GM18499 (cell line): ENCODE measurements around the gene MALSU1.

Experiments
- ATAC-seq: cut with Tn5 transposase; IDR thresholded peaks from one replicate; pipeline ENCODE4 v1.9.1; 2021; ENCODE audit warnings: moderate number of reproducible peaks; ENCODE audit not compliant: insufficient read depth, unreplicated experiment

Gene MALSU1

DNA sequence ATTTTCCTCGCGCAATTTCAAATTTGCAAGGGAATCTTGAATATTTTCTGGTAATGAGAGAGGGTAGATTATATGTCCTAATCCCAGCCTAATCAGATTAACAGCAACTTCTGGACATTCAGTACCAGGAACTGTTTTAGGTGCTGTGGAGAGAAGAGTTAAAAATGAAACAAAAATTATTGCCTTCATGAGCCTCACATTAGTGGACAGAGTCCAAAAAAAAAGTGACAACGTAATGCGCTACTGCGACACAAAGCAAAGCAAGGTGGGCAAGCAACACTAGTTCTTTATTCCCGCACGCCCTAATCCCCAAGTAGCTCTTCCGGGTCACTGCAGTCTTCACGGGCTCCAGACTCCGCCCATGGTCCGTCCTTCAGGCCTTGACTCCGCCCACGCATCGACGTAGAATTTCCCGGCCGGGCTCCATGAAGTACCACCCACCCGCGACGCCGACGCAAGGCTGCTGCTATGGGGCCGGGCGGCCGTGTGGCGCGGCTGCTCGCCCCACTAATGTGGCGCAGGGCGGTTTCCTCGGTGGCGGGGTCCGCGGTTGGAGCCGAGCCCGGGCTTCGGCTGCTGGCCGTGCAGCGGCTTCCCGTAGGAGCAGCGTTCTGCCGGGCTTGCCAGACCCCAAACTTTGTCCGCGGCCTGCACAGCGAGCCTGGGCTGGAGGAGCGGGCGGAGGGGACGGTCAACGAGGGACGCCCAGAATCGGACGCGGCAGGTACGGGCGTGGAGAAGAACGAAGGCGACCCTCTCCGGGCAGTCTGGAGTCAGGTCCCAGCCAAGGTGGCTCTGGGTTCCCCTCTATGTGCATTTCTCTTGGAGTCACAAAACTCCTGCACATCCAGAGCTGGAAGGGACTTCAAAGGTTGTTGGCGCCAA is at the start of gene MALSU1:
TSS of gene MALSU1 (plus strand) at position 455 of the 885 bp plus-strand sequence. CDS start at position 469, 14 bp downstream.
- peak; percentile 94 for ATAC-seq

DNA sequence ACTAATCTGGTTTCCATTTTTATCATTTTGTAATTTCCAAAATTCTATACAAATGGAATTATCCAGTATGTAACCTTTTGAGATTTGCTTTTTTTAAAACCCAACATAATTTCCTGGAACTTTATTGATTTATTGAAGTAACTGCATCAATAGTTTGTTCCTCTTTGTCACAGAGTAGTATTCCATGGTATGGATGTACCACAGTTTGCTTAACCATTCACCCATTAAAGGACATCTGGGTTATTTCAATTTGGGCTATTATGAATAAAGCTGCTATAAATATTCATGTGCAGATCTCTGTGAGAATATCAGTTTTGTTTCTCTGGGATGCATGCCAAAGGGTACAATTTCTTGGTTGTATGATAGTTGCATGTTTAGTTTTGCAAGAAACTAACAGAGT is 49.7 kb upstream of the MALSU1 start:
- ATAC-seq: no peak

DNA sequence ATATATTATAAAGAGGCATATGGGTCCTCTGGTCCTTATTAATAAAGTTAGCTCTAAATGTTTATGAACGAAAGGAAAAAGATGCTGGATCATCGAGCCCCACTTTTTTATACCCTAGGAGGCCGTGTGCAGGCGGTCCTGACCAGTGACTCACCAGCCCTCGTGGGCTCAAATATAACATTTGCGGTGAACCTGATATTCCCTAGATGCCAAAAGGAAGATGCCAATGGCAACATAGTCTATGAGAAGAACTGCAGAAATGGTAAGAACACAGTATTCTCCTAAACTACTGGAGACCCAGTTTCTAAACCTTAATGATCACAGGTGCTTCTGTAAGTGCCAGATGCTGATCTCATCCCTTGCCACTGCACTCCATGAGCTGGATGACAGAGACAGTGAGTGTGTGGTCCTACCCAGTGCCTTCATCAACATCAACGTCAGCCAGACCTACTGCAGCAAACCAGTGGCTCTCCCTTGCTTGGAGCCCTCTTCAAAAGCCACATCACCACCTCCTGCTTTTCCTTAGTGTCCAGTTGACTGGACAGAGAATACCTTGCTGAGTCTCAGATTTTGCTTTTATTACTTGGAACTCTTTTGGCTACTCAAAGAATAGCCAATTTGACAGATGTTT is 45.0 kb upstream of the MALSU1 start:
- ATAC-seq: no peak

DNA sequence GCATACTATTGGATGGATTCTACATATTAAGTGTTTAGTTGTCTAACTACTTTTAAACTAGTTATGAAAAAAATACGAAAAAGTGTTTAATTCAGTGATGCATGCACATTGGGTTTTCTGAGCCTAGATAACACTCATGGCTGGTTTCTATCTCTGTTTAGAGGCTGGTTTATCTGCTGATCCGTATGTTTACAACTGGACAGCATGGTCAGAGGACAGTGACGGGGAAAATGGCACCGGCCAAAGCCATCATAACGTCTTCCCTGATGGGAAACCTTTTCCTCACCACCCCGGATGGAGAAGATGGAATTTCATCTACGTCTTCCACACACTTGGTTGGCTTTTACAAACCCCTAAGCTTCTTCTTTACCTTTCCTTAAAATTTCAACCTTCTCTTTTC is 42.4 kb upstream of the MALSU1 start:
- ATAC-seq: no peak

DNA sequence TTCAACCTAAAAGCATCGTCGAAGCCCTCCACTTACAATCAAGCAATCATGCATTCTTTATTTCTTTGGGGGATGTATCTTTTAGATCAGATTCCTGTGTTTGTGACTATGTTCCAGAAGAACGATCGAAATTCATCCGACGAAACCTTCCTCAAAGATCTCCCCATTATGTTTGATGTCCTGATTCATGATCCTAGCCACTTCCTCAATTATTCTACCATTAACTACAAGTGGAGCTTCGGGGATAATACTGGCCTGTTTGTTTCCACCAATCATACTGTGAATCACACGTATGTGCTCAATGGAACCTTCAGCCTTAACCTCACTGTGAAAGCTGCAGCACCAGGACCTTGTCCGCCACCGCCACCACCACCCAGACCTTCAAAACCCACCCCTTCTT is 38.8 kb upstream of the MALSU1 start:
- no peak for ATAC-seq

DNA sequence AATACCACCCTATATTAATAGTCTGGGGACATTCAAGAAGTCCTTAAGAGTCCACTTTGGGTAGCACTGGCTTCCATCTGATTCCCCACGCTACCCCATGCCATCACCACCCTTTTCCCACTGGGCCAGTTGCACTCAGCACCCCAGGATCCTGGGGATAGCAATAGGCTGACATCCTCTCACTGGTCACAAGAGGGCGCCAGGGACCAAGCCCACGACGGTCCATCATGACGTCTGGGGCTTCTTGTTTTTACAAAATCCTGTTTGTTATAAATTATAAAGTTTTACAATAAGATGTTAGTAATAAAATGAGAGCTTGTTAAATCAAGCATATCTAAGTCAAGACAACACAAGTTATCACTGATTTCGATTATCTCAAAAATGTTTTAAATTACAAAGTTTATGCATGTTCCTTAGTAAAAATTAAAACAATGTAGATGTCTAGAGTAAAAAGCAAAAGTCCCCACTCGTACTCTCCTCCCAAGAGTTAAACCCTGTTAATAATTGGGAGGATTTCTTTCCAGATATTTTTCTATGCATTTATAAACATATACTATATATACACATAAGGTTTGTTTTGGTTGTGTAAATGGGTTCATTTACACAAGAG is 37.2 kb upstream of the MALSU1 start:
- ATAC-seq: no peak

DNA sequence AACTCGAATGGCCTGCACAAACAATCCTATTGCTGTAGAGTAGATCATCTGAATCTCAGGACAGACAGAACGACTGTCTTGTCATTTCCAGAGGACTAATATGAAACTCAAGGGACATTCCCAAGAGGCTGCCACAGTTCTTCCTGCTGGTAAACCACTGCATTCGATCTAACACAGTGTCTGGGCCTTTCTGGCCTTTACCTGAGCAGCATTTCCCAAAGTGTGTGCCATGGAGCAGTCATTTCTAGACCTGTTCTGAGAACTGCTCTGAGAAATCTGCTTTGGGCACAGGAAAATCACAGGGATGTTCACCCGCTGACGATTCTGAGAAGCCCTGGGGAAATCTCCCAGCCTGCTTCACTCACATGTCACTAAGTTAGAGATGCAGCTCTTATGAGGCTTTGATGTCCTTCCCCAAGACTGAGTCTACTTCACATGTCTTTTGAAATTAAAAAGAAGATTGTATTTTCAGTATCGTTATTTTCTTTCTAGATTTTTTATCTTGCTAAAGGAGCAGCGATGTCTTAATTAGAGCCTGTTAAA is 34.2 kb upstream of the MALSU1 start:
- no peak for ATAC-seq

DNA sequence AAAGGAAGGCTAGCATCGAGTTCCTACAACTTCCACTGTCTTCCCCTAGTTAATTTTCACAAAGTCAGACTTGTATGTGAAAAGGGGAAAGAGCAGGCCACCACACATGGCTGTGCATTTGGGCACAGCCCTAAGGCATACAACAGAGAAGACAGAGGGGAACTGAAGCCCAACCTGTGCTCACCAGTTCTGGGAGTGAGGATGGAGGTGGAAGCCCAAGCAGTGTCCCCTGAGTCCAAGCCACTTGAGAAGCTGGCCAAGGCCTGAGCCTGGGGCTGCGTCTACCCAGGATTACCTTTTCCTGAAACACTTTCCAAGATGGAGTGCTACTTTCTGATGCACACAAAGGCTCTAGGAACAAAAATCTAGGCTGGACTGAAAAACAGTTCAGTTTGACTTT is 32.2 kb upstream of the MALSU1 start:
- ATAC-seq: no peak

DNA sequence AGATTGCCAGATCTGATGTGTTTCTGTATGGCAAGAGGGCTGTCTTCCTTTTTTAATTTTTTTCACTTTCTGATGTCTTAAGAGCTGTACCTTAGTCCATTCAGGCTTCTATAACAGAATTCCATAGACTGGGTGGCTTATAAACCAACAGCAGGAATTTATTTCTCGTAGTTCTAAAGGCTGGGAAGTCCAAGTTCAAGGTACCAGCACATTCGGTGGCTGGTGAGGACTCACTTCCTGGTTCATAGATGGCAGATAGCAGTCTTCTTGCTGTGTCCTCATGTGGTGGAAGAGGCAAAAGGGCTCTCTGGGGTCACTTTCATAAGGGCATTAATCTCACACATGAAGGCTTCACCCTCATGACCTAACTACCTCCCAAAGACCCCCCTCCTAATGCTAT is 31.8 kb upstream of the MALSU1 start:
- no peak for ATAC-seq

DNA sequence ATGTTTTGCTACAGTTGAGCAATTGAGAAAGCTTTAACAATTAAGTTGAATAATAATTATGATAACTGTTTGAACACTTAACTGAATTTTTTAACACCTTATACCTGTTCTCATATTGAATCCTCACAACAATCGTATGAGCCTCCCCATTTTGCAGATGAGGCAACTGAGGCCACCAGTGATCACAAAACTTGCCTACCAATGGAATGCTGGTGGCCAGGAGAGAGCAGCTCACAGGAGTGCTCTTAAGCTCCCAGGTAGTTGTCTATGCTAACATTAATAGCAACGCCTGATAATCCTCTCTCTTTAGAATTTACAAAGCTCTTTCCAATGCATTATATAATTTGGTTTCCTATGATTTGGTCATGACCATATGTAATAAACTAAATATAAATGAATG is 31.0 kb upstream of the MALSU1 start:
- ATAC-seq: no peak

DNA sequence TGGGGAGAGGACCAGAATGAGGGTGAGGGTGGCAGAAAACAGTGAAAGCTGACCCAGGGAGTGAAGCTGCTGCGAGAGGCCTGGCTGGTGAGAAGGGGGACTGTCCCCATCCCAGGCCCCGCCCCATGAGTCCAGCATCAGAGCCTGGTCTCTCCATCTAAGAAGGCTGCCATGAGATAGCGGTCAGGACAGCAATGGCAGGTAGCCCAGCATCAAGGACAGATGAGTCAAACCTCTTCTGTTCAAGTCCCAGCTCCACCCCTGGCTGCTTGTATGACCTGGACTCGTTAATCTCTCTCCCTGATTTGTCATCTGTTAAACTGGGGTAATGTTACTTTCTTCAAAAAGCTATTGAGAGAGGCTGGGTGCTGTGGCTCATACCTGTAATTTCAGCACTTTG is 30.4 kb upstream of the MALSU1 start:
- no peak for ATAC-seq

DNA sequence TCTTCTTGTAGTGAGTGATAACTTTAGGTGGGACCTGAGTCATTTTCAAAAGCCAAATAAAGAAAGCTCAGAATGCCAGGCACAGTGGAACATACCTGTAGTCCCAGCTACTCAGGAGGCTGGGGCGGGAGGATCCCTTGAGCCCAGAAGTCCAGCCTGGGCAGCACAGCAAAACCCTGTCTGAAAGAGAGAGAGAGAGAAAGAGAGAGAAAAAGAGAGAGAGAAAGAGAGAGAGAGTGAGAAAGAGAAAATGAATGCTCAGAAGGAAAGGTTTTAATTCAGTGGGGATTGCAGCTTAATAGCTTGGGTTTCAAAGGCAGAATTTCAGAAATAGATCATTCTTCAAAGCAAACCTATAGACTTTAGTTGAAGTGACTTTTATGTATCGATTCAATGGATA is 26.9 kb upstream of the MALSU1 start:
- ATAC-seq: no peak

DNA sequence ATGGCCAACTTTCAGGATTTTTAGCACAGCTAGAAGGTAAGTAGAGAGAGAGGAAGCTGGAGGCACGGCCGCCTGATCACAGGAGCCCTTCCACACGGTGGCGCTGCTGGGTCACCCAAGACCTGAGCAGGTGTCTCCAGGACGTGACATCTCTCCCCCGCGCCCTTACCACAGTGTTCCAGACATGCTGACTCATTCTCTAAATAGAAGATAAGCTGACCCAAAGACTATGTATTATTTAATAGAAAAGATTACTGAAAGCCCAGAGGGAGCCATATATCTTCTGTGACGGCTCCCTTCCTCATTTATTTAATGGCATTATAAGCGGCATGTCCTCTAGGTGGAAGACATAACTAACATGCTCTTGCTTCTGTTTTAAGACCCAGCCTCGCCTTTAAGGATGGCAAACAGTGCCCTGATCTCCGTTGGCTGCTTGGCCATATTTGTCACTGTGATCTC is 26.0 kb upstream of the MALSU1 start:
- peak; percentile 74 for ATAC-seq

DNA sequence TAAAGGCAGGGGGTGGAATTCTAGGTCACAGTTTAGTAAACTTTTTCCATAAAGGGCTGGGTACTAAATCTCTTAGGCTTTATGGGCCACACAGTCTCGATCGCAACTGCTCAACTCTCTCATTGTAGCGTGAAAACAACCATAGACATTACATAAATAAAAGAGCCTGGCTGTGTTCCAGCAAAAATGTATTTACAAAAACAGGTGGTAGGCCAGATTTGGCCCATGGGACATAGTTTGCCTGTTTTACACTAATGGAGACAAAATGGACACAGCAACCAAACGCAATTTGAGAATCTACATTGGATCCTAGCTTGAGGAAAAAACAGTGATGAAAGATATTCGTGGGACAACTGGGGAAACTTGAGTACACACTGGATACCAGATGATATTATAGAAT is 23.2 kb upstream of the MALSU1 start:
- no peak for ATAC-seq

DNA sequence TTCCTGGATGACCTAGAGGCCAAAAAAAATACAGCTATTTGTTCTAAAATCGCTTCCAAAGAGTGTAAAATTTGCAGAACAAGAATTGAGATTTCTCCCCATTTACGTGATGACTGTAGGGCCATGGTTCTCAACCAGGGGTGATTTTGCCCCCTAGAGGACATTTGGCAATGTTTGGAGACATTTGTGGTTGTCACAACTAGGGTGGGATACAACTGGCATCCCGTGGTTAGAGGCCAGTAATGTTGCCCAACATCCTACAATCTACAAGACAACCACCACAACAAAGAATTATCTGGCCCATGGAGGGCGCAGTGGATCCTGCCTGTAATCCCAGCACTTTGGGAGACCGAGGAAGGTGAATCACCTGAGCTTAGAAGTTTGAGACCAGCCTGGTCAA is 22.8 kb upstream of the MALSU1 start:
- no peak for ATAC-seq

DNA sequence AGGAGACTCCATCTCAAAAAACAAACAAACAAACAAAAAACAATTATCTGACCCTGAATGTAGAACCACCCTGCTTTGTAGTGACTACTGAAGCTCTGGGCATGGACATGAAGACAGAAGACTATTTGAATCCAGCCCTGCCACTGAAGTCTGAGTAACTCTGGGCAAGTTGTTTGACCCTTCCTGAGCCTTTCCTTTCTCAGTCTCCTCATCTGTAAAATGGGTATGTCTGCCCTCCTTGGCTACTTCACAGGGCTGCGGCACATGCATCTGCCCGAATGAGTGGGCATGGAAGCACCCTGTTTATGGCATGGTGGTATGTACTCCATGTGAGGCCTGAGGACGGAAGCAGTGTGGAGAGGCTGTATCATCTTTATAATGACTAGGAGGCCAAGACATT is 22.2 kb upstream of the MALSU1 start:
- no peak for ATAC-seq

DNA sequence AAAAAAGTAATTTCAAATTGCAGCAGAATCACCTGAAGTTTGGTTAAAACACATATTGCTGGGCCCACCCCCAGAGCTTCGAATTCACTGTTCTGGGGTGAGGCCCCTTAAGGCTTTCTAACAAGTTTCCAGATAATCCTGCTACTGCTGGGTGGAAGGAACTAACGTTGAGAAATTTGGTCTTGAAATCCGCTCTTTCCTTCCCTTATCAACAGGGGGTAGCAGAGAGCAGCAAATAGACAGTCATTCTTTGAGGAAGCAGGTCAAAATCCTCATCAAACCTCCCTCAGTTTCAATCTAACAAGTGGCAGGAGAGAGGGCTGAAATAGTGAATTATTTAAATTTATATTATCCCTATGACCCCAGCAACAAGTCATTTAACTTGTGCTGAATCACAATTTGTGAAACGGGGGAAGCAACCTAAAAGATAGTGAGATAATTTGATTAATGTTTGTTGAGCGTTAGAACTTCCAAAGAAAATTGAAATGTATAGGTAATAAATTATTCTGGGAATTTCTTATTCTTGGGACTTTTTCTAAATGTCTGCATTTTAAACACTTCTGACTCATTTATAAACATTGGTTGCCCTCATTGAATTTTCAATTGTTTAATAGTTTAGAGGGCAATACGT is 21.7 kb upstream of the MALSU1 start:
- no peak for ATAC-seq

DNA sequence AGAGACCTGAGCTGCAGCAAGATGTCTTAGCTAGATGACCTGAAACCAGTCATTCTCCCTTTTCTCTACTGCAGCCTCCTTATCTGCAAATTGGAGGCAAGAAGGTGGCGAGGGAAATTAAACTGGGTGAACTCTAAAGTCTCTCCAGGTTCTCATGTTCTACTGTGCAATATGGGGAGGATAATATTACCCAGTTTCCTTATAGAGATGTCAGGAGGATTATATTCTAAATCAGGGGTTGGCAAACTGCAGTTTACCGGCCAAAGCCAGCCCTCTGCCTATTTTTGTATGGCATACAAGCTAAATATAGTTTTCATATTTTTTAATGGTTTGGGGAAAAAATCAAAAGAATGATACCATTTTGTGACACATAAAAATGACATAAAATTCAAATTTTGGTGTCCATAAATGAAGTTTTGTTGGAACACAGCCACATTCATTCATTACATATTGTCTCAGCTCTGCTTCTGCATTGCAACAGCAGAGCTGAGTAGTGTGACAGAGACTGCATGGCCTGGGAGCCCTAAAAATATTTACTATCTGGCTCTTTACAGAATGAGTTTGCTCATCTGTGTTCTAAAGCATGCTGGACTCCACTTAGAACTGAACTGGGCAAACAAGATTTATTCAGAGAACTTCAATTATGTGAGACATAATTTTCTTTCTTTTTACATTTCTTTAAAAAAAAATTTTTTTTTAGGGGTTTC is 19.2 kb upstream of the MALSU1 start:
- ATAC-seq: no peak

DNA sequence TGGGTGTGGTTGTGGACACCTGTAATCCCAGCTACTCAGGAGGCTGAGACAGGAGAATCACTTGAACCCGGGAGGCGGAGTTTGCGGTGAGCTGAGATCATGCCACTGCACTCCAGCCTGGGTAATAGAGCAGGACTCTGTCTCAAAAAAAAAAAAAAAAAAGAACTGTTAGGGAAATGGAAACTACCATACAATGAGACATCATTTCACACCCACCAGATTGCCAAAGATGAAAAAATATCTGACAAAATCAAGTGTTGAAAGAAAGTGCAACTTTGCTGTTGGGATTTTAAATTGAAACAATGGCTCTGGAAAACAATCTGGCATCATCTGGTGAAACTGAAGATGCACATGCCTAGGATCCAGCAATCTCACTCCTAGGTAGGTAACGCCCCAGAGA is 16.1 kb upstream of the MALSU1 start:
- no peak for ATAC-seq

DNA sequence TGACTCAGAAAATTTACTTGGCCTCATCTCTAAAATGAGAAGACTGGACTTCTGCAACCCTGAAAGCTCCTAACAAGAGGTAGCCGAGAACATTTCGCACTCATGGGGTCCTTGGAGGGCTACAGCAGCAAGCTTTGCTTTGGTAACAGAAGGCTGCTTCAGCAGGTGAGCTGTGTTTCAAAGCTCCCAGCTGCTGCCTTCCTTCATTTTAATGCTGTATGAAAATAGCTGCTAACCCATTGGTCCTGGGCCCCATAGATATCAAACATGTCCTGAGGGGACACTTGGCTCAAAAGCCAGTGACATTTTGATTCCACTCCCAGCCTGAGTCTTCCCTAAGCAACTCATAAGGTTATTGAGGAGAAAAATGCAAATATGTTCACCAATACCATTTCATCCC is 14.3 kb upstream of the MALSU1 start:
- ATAC-seq: no peak
